Mesendoderm (in vitro differentiated cells): ENCODE data around the gene JPH3.

Source experiments
- DNase-seq: peaks from one replicate; pipeline ENCODE4 v3.0.0; 2013
- H2AK5ac ChIP-seq: 2 replicates; pipeline ENCODE4 v1.6.1; 2013; ENCODE audit warnings: low read length, inconsistent platforms
- H2BK120ac ChIP-seq: 2 replicates; pipeline ENCODE4 v1.6.1; 2013; ENCODE audit warnings: low read depth, mild to moderate bottlenecking, low read length, moderate library complexity, mixed read lengths
- H2BK15ac ChIP-seq: replicated peaks from 2 replicates; pipeline ENCODE4 v1.6.1; 2013; ENCODE audit warnings: low read depth, mild to moderate bottlenecking, moderate library complexity
- H2BK5ac ChIP-seq: 2 replicates; pipeline ENCODE4 v1.6.1; 2013; ENCODE audit warnings: low read length, inconsistent platforms
- H3K18ac ChIP-seq: 2 replicates; pipeline ENCODE4 v1.6.1; 2013; ENCODE audit warnings: mild to moderate bottlenecking, low read length, mixed read lengths
- H3K23ac ChIP-seq: one replicate; pipeline ENCODE4 v1.6.1; 2013; ENCODE audit warnings: low read length
- H3K27ac ChIP-seq: 2 replicates; pipeline ENCODE4 v1.5.1; 2013; ENCODE audit warnings: low read depth, mild to moderate bottlenecking, inconsistent platforms, low read length, moderate library complexity
- H3K27me3 ChIP-seq: 2 replicates; pipeline ENCODE4 v1.6.1; 2013; ENCODE audit warnings: low read length, control low read depth, mild to moderate bottlenecking, inconsistent platforms; ENCODE audit not compliant: insufficient read depth, poor library complexity
- H3K36me3 ChIP-seq: 2 replicates; pipeline ENCODE4 v1.6.1; 2013; ENCODE audit warnings: low read length, inconsistent platforms; ENCODE audit not compliant: control insufficient read depth, insufficient read depth
- H3K4ac ChIP-seq: one replicate; pipeline ENCODE4 v1.6.1; 2013; ENCODE audit warnings: low read depth, mild to moderate bottlenecking, low read length, moderate library complexity
- H3K4me1 ChIP-seq: 2 replicates; pipeline ENCODE4 v1.6.1; 2013; ENCODE audit warnings: low read depth, low read length, inconsistent platforms; ENCODE audit not compliant: control insufficient read depth
- H3K4me2 ChIP-seq: 2 replicates; pipeline ENCODE4 v1.6.1; 2013; ENCODE audit warnings: low read length
- H3K4me3 ChIP-seq: 2 replicates; pipeline ENCODE4 v1.5.1; 2013; ENCODE audit warnings: mild to moderate bottlenecking, low read length
- H3K56ac ChIP-seq: one replicate; pipeline ENCODE4 v1.6.1; 2013; ENCODE audit warnings: low read length
- H3K79me1 ChIP-seq: 2 replicates; pipeline ENCODE4 v1.6.1; 2013; ENCODE audit warnings: low read length, inconsistent platforms
- H3K79me2 ChIP-seq: 2 replicates; pipeline ENCODE4 v1.6.1; 2013; ENCODE audit warnings: mild to moderate bottlenecking, low read length; ENCODE audit not compliant: control insufficient read depth, insufficient read depth
- H3K9ac ChIP-seq: 2 replicates; pipeline ENCODE4 v1.6.1; 2013; ENCODE audit warnings: low read length, inconsistent platforms
- H4K5ac ChIP-seq: one replicate; pipeline ENCODE4 v1.6.1; 2013; ENCODE audit warnings: low read length
- H4K8ac ChIP-seq: one replicate; pipeline ENCODE4 v1.6.1; 2013; ENCODE audit warnings: low read depth, mild to moderate bottlenecking, control low read depth, low read length, moderate library complexity
- WGBS: extraction: QIAGEN DNeasy Blood & Tissue Kit; methylation state at CpG from one replicate; pipeline ENCODE4 v1.1.7; 2013; ENCODE audit warnings: low lambda C conversion rate, missing lambda C conversion rate; ENCODE audit not compliant: insufficient coverage; ENCODE audit errors: extremely low coverage; 5-methylcytosine and 5-hydroxymethylcytosine counted together

The JPH3 gene

GRCh38 chr16:87733190-87733589 is 130.9 kb downstream of the JPH3 start:
- no peak overlapping the region for H3K9ac ChIP-seq
- H4K5ac ChIP-seq, result no peak overlapping the region
- no peak overlapping the region for H3K4me2 ChIP-seq
- H2AK5ac ChIP-seq, result no peak overlapping the region
- no peak overlapping the region for H4K8ac ChIP-seq
- H3K4me1 ChIP-seq, result no peaks in the 10 kb centered on the region
- H3K4me3 ChIP-seq, result no peak overlapping the region
- H3K56ac ChIP-seq, result no peak overlapping the region
- H2BK15ac ChIP-seq, result no peak overlapping the region
- no peak for DNase-seq
- H2BK120ac ChIP-seq, result no peak overlapping the region
- no peak overlapping the region for H3K27ac ChIP-seq
- no CpG with 5 or more reads among the region's 11 CpGs for WGBS
- no peak overlapping the region for H3K18ac ChIP-seq
- peaks cover 14% of the 10 kb centered on the region for H3K79me1 ChIP-seq
- no peak overlapping the region for H2BK5ac ChIP-seq
- H3K27me3 ChIP-seq, result no peaks in the 10 kb centered on the region
- no peak overlapping the region for H3K23ac ChIP-seq
- H3K36me3 ChIP-seq, result peaks cover 4% of the 10 kb centered on the region
- peaks cover 13% of the 10 kb centered on the region for H3K79me2 ChIP-seq
- no peak overlapping the region for H3K4ac ChIP-seq

GRCh38 chr16:87734644-87735043 is 132.3 kb downstream of the JPH3 start:
- WGBS, result no CpG with 5 or more reads among the region's 14 CpGs
- H2BK15ac ChIP-seq, result no peak overlapping the region

GRCh38 chr16:87735270-87736007 is 133.1 kb downstream of the JPH3 start:
- no CpG with 5 or more reads among the region's 23 CpGs for WGBS
- no peak overlapping the region for H3K27ac ChIP-seq

More at GRCh38 chr16:87734644-87735043, 132.3 kb downstream of the JPH3 start:
- no peak overlapping the region for H2BK5ac ChIP-seq
- no peak overlapping the region for H2BK120ac ChIP-seq
- H4K5ac ChIP-seq, result no peak overlapping the region
- H3K79me2 ChIP-seq, result peaks cover 13% of the 10 kb centered on the region
- H3K4me3 ChIP-seq, result no peak overlapping the region
- no peak overlapping the region for H3K23ac ChIP-seq
- H3K27me3 ChIP-seq, result no peaks in the 10 kb centered on the region
- no peaks in the 10 kb centered on the region for H3K4me1 ChIP-seq
- H3K9ac ChIP-seq, result no peak overlapping the region
- H3K27ac ChIP-seq, result no peak overlapping the region
- no peak overlapping the region for H3K4me2 ChIP-seq
- peaks cover 4% of the 10 kb centered on the region for H3K36me3 ChIP-seq
- no peak overlapping the region for H2AK5ac ChIP-seq
- no peak overlapping the region for H3K56ac ChIP-seq
- no peak overlapping the region for H3K4ac ChIP-seq
- no peak overlapping the region for H4K8ac ChIP-seq
- no peak overlapping the region for H3K18ac ChIP-seq
- DNase-seq, result peak; percentile 59
- H3K79me1 ChIP-seq, result peaks cover 14% of the 10 kb centered on the region

GRCh38 chr16:87736008-87736382 is 133.7 kb downstream of the JPH3 start:
- Histone ChIP-seq H3K4me2 (no peak overlapping the region), H2BK5ac (no peak overlapping the region), H3K9ac (no peak overlapping the region), H3K4me1 (no peaks in the 10 kb centered on the region), H3K36me3 (peaks cover 1% of the 10 kb centered on the region), H3K27ac (no peak overlapping the region), H3K56ac (no peak overlapping the region), H3K18ac (no peak overlapping the region), H4K5ac (no peak overlapping the region), H2BK120ac (no peak overlapping the region), H4K8ac (no peak overlapping the region), H3K4ac (no peak overlapping the region), H3K79me1 (peaks cover 16% of the 10 kb centered on the region), H3K4me3 (no peak overlapping the region), H2BK15ac (no peak overlapping the region), H2AK5ac (no peak overlapping the region), H3K23ac (no peak overlapping the region), H3K27me3 (no peaks in the 10 kb centered on the region), H3K79me2 (peaks cover 13% of the 10 kb centered on the region)
- no peak for DNase-seq
- no CpG with 5 or more reads among the region's 12 CpGs for WGBS

More at GRCh38 chr16:87735270-87736007, 133.1 kb downstream of the JPH3 start:
- Histone ChIP-seq H3K79me2 (peaks cover 13% of the 10 kb centered on the region), H3K27me3 (no peaks in the 10 kb centered on the region), H3K56ac (no peak overlapping the region), H2AK5ac (no peak overlapping the region), H3K4me2 (no peak overlapping the region), H3K79me1 (peaks cover 14% of the 10 kb centered on the region), H3K23ac (no peak overlapping the region), H2BK5ac (no peak overlapping the region), H3K9ac (no peak overlapping the region), H3K36me3 (peaks cover 1% of the 10 kb centered on the region), H2BK15ac (no peak overlapping the region), H4K5ac (no peak overlapping the region), H3K18ac (no peak overlapping the region), H2BK120ac (no peak overlapping the region), H3K4ac (no peak overlapping the region), H3K4me3 (no peak overlapping the region), H3K4me1 (no peaks in the 10 kb centered on the region), H4K8ac (no peak overlapping the region)
- DNase-seq, result no peak

GRCh38 chr16:87739801-87740200 is 137.5 kb downstream of the JPH3 start:
- Histone ChIP-seq H2BK120ac (no peak overlapping the region), H2BK5ac (no peak overlapping the region), H3K36me3 (peaks cover 4% of the 10 kb centered on the region)

GRCh38 chr16:87740441-87740840 is 138.1 kb downstream of the JPH3 start:
- H3K4me1 ChIP-seq, result no peaks in the 10 kb centered on the region
- WGBS, result no CpG with 5 or more reads among the region's 8 CpGs
- no peak overlapping the region for H4K8ac ChIP-seq
- no peak overlapping the region for H3K56ac ChIP-seq
- H3K4me3 ChIP-seq, result no peak overlapping the region
- H3K9ac ChIP-seq, result no peak overlapping the region
- H3K23ac ChIP-seq, result no peak overlapping the region
- H2AK5ac ChIP-seq, result no peak overlapping the region
- DNase-seq, result no peak
- peaks cover 13% of the 10 kb centered on the region for H3K79me1 ChIP-seq
- H3K18ac ChIP-seq, result no peak overlapping the region
- H3K4ac ChIP-seq, result no peak overlapping the region
- H2BK5ac ChIP-seq, result no peak overlapping the region
- peaks cover 17% of the 10 kb centered on the region for H3K79me2 ChIP-seq
- H3K27ac ChIP-seq, result no peak overlapping the region
- no peak overlapping the region for H2BK15ac ChIP-seq
- peaks cover 4% of the 10 kb centered on the region for H3K36me3 ChIP-seq
- H2BK120ac ChIP-seq, result no peak overlapping the region
- H3K4me2 ChIP-seq, result no peak overlapping the region
- no peak overlapping the region for H4K5ac ChIP-seq
- H3K27me3 ChIP-seq, result no peaks in the 10 kb centered on the region

More at GRCh38 chr16:87739801-87740200, 137.5 kb downstream of the JPH3 start:
- H4K5ac ChIP-seq, result no peak overlapping the region
- H3K4me2 ChIP-seq, result no peak overlapping the region
- H2BK15ac ChIP-seq, result no peak overlapping the region
- no peak for DNase-seq
- no peak overlapping the region for H4K8ac ChIP-seq
- no peak overlapping the region for H3K27ac ChIP-seq
- H3K9ac ChIP-seq, result no peak overlapping the region
- no peak overlapping the region for H3K4me3 ChIP-seq
- H3K79me1 ChIP-seq, result peaks cover 13% of the 10 kb centered on the region
- H3K18ac ChIP-seq, result no peak overlapping the region
- no peaks in the 10 kb centered on the region for H3K27me3 ChIP-seq
- no peak overlapping the region for H3K4ac ChIP-seq
- no CpG with 5 or more reads among the region's 8 CpGs for WGBS
- no peak overlapping the region for H3K23ac ChIP-seq
- no peaks in the 10 kb centered on the region for H3K4me1 ChIP-seq
- H3K79me2 ChIP-seq, result peaks cover 17% of the 10 kb centered on the region
- no peak overlapping the region for H3K56ac ChIP-seq
- no peak overlapping the region for H2AK5ac ChIP-seq
